Inflammatory macrophage treated with lipopolysaccharide for 1 hour (primary cell): ENCODE measurements around the gene RAB6A.
"Not testable (repeated sequence)": the region's sequence is repeated elsewhere in the genome, so short reads cannot be mapped to it uniquely, and the experiment has no call there.

ENCODE experiments used
- DNase-seq, 2 donors: peaks; one replicate each; pipeline ENCODE4 v3.0.0-alpha.2; 2020 to 2022

Gene RAB6A

DNA sequence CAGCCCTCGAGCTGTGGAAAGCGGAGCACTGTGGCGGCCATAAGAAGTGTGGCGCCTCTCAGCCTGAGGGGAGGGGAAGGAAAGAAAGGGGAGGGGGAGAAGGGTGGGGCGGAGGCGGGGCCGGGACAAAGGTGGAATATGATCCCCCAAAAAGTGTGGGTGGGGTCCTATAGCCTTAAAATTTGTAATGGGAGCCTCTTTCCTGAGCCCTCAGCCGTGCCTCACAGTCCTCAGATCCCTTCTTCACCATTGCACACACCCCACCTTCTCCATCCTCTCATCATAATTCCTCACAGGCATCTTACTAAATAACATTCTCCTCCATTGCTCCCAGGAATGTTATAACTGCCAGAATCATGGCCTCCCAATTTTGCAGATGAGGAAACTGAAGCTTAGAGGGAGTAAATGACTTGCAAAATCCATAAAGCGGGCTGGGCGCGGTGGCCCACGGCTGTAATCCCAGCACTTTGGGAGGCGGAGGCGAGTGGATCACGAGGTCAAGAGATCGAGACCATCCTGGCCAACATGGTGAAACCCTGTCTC, 600 bp upstream of the RAB6A start:
- DNase-seq: peak in 1 of 2 donors; percentile 10

DNA sequence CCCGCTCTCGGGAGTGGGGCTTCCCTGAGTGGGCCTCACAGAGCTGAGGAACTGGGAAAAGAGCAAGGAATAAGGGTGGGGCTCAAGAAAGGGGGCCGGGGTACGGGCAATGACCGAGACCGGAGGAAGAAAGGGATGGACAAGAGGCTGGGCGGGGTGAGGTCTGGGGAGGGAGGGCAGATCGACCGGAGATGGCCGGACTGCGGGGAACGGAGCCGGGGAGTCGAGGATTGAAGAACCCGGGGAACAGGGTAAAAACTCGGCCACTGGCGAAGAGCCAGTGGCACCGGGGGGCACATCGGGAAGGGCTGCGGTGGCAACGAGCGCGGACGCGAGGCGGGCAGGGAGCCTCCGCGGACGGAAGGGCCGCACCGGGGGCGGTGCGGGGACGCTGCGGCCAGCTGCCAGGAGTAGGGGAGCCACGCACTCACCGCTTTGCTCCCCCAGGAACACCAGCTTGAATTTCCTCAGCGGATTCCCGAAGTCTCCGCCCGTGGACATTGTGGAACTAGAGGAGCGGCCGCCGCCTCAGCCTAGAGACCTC, 667 bp downstream of the RAB6A start:
- DNase-seq: peak; percentile 12 to 19

DNA sequence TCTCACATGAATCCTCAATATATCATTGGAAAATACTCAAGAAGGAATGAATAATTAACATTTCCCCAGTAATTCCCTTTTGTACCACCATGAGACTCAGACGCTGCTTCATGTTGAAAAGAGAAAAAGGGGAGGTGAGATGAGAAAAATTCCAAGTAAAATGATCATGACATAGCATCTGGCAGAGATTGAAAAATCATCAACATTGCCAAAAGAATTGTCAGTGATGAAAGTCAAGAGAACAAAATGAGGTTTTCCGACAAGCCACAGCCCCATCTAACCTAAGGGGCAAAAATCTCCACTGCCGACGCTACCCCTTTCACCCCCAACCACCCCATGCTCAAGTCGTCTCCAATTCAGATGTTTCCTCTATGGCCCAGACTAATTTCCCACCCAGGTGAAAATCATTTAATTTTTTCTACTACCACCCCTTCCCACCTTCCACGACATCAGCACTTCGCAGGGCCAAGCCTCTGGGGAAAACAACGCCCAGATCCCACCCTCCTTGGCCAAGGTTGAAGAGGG, 1.2 kb downstream of the RAB6A start:
- peak; percentile 26 to 33 for DNase-seq

DNA sequence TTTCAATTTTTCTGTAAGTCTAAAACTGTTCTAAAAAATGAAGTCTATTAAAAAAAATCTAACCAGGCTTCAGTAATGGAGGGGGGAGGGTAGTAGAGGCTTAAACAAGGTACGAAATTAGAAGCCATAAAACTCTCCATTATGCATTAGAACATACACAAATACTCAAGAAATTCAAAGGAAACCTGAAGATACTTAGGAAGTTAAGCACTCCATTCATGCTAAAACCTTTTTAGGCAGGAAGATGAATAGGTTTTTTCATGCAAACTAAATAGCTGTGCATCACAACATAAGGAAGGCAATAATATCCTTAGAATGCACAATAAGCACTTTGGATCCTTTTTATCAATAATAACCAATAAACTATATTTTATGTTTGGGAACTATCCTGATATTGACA, 2.4 kb downstream of the RAB6A start:
- DNase-seq: no peak

DNA sequence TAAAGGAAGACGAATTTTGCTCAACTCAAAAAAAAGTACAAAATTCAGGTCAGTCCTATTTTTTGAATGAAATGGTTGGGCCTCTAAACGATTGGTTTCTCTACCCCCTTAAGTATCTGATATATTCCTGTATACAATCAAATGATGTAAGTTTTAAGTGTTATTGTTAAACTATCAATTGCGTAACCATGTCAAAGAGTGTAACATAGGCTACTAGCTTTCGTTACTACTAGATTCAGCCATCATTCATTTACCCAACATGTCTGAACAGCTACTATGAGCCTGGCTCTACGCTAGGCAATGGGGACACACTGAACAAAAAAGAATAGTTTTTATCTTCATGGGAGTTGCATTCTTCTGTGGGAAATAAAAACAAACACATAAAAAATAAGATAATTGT, 3.3 kb downstream of the RAB6A start:
- DNase-seq: peak; percentile 60 to 80

DNA sequence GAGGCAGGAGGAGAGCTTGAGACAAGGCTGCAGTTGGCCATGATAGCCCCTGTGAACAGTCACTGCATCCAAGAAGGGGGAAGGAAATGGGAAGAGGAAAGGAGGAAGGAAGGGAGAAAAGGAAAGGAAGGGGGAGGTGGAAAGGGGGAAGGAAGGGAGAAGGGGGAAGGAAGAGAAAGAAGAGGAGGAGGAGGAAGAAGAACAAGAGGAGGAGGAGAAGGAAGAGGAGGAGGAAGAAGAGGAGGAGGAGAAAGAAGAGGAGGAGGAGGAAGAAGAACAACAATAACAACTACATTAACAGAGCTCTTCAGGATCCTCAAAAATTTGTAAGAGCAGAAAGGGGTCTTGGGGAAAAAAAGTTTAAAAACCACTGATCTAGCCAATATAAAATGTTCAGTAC, 5.2 kb downstream of the RAB6A start:
- DNase-seq: no peak

DNA sequence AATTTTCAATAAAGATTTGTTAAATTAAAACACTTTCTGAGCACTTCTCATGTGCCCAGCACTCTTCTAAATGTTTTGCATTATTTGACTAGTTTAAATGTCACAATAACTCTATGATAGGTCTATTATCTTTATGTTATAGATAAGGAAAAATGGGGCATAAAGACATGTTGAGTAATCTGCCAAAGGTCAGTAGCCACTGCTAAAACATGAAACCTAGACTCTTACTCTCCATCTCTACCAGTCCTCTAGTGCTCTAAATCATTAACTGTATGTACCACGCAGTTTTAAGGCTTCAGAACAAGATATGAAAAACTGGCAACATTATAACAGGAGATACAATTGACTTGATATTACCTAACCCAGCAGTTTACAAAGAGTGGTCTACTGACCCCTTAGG, 6.9 kb downstream of the RAB6A start:
- no peak for DNase-seq

DNA sequence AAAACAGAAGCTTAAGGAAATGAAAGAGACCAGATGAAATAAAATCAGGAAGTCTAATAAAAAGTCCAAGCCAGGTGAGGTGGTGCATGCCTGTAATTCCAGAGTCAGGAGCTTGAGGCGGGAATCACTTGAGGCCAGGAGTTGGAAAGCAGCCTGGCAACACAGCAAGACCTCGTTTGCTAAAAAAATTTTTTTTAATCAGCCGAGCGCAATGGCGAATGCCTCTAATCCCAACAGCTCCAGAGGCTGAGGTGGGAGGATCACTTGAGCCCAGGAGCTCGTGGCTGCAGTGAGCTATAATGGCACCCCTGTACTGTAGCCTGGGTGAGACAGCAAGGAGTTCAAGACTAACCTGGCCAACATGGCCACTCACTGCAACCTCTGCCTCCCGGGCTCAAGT, 8.0 kb downstream of the RAB6A start:
- no peak for DNase-seq

DNA sequence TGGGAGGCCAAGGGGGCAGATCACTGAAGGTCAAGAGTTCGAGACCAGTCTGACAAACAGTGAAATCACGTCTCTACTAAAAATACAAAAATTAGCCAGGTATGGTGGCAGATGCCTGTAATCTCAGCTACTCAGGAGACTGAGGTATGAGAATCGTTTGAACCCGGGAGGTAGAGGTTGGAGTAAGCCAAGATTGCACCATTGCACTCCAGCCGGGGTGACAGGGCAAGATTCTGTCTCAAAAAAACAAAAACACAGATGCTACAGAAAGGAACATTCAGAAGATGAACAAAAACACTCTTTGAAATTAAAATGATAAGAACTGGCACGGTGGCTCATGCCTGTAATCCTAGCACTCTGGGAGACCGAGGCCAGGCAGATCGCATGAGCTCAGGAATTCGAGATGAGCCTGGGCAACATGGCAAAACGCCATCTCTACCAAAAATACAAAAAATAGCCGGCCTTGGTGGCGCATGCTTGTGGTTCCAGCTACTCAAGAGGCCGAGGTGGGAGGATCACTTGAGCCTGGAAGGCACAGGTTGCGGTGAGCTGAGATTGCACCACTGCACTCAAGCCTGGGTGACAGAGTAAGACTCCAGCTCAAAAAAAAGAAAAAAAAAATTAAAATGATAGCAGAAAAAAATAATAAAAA, 8.5 kb downstream of the RAB6A start:
- DNase-seq: no peak

DNA sequence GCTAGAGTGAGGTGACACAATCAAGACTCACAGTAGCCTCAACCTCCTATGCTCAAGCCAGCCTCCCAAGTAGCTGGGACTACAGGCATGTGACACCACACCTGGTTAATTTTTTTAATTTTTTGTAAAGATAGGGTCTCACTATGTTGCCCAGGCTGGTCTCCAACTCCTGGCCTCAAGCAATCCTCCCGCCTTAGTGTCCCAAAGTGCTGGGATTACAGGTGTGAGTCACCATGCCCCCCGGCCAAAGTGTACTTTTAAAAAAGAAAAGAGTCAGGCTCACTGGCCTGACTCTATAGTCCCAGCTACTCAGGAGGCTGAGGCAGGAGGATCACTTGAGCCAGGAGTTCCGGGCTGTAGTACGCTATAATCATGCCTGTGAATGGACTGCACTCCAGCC, 10.0 kb downstream of the RAB6A start:
- DNase-seq: not testable (repeated sequence)

DNA sequence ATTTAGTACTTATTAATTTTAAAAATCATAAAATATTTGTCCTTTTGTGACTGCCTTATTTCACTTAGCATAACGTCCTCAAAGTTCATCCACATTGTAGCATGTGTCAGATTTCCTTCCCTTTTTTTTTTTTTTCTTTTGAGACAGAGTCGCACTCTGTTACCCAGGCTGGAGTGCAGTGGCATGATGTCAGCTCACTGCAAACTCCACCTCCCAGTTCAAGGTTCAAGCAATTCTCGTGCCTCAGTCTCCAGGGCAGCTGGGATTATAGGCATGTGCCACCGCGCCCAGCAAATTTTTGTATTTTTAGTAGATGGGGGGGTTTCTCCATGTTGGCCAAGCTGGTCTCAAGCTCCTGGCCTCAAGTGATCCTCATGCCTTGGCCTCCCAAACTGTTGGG, 10.6 kb downstream of the RAB6A start:
- peak; percentile 13 to 48 for DNase-seq

DNA sequence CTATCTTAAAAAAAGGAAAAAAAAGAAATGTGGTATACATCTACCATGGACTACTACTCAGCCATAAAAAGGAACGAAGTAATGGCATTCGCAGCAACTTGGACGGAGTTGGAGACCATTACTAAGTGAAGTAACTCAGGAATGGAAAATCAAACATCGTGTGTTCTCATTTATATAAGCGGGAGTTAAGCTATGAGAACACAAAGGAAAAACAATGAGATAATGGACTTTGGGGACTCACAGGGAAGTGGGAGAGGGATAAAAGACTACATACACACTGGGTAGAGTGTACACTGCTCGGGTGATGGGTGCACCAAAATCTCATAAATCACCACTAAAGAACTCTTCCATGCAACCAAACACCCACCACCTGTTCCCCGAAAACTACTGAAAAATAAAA, 11.8 kb downstream of the RAB6A start:
- DNase-seq: no peak

DNA sequence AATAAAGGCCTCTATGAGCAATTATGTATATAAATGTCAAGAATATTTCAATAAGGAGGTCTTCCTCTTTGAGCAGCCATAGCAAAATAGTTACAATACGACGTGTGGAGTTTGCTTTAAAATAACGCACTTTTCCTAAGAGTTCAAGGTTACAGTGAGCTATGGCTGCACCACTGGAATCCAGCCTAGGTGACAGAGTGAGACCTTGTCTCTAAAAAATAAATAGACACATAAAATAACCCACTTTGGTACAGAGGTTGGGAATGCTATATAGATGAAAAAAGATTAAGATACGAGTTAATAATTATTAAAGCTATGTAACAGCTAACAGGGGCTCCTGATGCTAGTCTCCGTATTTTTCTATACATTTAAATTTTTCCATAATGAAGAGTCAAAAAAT, 12.6 kb downstream of the RAB6A start:
- no peak for DNase-seq

DNA sequence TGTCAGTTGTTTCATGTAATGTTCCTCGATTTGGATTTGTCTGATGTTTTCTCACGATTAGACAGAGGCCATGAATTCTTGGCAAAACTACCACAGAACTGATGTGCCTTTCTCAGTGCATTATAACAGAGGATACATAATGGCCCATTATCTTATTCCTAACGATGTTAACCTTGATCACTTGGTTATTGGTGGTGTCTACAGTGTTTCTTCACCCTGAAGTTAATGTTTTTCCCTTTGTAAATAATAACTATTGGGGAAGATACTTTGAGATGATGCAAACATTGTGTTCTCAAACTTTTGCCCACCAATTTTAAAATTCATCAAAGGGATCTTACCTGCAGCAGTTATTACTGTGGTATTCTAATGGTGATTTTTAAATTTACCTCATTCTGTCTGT, 13.1 kb downstream of the RAB6A start:
- no peak for DNase-seq

DNA sequence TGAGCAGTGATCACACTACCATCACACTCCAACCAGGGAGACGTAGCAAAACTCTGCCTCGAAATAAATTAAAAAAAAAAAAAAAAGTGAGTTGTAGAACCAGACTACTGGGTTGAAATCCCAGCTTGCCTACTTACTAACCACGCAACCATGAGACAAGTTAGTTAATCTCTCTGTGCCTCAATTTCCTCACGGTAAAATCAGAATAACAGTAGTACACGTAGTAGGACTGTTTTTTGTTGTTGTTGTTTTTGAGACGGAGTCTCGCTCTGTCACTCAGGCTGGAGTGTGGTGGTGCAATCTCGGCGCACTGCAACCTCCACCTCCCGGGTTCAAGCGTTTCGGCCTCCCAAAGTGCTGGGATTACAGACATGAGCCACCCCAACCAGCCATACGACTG, 14.2 kb downstream of the RAB6A start:
- DNase-seq: no peak

DNA sequence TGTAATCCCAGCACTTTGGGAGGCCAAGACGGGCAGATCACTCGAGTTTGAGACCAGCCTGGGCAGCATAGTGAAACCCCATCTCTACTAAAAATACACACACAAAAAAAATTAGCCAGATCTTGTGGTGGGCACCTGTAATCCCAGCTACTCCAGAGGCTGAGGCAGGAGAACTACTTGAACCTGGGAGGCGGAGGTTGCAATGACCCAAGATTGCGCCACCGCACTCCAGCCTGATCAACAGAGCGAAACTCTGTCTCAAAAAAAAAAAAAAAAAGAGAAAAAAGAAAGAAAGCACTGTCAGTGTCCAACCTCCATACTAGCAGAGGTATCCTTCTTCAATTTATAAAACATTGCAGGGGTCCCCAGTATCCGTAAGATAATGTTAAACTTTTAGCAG, 17.8 kb downstream of the RAB6A start:
- no peak for DNase-seq

DNA sequence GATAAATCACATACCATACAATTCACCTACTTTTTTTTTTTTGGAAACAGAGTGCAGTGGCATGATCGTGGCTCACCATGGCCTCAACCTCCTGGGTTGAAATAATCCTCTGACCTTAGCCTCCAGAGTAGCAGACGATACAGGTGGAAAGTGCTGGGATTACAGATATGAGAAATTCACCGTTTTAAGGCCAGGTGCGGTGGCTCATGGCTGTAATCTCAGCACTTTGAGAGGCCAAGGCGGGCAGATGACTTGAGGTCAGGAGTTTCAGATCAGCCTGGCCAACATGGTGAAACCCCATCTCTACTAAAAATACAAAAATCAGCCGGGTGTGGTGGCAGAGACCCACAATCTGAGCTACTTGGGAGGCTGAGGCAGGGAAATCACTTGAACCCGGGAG, 24.9 kb downstream of the RAB6A start:
- not testable (repeated sequence) for DNase-seq

DNA sequence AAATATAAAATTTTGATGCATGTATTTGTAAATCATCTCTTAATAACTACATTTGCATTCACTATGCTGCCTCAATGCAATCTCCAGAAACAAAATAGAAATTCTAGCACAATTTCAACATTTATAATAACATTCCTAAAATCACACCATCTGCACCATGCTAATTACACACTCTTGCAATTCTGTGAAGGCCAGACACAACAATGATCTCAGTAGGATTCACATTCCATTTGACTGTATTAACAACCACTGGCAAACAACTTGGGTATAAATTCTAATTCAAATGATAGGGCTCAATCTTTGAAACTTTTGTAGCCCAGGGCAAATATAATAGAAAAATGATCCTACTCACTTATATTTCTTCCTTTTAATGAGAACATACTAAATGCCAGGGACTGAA, 25.9 kb downstream of the RAB6A start:
- DNase-seq: no peak

DNA sequence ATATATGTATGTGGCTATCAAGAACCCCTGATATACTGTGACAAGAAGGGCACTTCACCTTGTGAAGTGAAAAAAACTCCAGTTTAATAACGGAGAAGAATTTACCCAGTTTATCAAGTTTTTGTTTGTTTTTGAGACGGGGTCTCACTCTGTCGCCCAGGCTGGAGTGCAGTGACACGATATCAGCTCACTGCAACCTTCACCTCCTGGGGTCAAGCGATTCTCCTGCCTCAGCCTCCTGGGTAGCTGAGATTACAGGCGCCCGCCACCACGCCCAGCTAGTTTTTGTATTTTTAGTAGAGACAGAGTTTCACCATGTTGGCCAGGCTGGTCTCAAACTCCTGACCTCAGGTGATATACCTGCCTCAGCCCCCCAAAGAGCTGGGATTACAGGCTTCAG, 26.9 kb downstream of the RAB6A start:
- not testable (repeated sequence) for DNase-seq

DNA sequence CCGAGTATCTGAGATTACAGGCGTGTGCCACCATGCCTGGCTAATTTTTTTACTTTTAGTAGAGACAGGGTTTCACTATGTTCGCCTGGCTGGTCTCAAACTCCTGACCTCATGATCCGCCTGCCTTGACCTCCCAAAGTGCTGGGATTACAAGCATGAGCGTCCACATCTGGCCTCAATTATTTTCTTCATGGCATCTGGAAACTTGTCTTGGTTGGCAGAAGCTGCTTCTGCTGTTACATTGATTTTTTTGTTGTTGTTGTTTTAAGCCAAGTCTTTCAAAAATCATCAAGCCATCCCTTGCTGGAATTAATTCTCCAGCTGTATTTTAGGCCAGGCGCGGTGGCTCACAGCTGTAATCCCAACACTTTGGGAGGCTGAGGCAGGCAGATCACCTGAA, 27.9 kb downstream of the RAB6A start:
- not testable (repeated sequence) for DNase-seq

DNA sequence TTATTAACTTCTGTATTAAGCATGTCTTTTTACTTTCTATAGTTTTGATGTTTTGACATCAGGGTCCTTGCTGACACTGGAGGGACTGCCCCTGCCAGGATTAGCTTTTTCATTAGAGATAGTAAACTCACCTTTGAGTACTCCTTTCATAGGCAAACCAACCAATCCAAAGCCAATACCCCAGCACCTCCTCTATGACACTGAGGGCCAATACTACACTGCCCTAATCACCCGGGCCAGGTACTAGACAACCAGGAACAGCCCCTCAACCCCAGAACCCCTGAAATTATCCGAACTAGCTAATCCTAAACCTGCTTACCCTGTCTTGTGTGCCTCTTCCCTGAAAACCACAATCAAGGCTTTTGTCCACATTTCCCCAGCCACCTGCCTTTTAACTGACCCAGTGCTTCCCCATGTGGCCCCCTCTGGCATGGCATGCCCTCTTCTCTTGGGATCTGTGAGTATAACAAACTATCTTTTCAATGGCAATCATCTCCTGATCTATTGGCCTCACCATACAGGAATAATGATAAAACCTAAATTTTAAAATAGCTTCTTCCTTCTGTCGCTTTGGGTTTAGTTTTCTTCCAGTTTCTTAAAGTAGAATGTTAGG, 31.2 kb downstream of the RAB6A start:
- peak in 1 of 2 donors; percentile 11 for DNase-seq

DNA sequence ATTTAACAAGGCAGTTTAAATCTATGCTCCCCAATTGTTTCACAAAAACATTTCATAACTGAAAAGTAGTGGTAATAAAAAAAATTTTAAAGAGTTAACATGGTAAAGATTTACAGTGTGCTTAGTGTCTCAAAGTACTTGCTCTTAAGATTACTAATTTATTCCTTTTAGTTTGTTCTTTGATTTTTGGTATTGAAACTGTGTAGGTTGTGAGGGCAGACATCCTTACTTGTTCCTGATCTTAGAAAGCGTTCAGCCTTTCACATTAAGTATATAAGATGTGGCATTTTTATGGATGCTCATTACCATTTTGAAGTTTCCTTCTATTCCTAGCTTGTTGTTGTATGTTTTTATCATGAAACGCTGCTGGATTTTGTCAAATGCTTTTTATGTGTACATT, 32.9 kb downstream of the RAB6A start:
- no peak for DNase-seq

DNA sequence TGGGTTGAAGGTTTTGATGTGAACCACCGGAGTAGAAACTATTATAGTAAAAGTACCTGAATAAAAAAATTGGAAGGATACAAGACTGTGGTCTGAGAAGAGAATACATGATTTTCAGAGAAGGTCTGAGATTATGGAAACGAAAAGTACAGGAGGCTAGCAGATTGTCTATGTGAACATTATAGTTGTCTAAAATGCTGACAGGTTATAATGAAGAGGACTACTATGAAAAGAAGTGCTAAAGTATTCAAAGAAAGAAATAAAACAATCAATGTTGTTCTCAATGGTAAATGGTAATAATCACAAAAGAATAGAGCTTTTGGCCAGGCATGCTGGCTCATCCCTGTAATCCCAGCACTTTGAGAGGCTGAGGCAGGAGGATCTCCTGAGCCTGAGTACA, 34.0 kb downstream of the RAB6A start:
- no peak for DNase-seq

DNA sequence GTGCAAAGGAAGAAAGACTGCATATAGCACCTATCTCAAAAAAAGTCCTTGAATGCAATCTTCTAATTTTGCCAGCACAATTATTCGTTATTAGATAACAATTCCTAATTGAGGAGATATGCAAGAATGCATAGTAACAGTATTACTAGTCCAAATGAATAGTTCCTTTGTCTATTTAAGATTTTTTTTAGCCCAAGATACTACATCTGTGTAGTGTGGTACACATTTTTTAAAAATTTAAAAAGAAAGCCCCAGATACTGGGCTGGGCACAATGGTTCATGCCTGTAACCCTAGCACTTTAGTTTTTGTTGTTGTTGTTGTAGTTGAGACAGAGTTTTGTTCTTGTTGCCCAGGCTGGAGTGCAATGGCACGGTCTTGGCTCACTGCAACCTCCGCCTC, 43.7 kb downstream of the RAB6A start:
- DNase-seq: no peak
